Muscle layer of duodenum (tissue), 2 donors: ENCODE results near the gene POLA2.
A peak's percentile ranks its signal among the peaks of the same experiment; 100 is the strongest.

ENCODE experiments used
- H3K27ac ChIP-seq: one replicate; pipeline ENCODE4 v1.7.0; 2013; ENCODE audit warnings: mild to moderate bottlenecking, low read length
- H3K27me3 ChIP-seq: one replicate; pipeline ENCODE4 v1.7.0; 2013; ENCODE audit warnings: low read depth, mild to moderate bottlenecking, control low read depth, low read length
- H3K36me3 ChIP-seq, 2 donors: one replicate each; pipeline ENCODE4 v1.7.0; 2013; ENCODE audit warnings: low read length in 2 of 2, control low read depth in 1 of 2, mild to moderate bottlenecking in 1 of 2; ENCODE audit not compliant: insufficient read depth in 2 of 2, control insufficient read depth in 1 of 2
- H3K4me1 ChIP-seq, 2 donors: one replicate each; pipeline ENCODE4 v1.7.0; 2013; ENCODE audit warnings: low read length in 2 of 2, mild to moderate bottlenecking in 2 of 2, control low read depth in 1 of 2, moderate library complexity in 1 of 2; ENCODE audit not compliant: insufficient read depth in 2 of 2, control insufficient read depth in 1 of 2
- H3K4me3 ChIP-seq, 2 donors: one replicate each; pipeline ENCODE4 v1.7.0; 2013; ENCODE audit warnings: low read length in 2 of 2, low read depth in 1 of 2, mild to moderate bottlenecking in 1 of 2
- H3K9me3 ChIP-seq, 2 donors: one replicate each; pipeline ENCODE4 v1.7.0; 2013; ENCODE audit warnings: low read length in 2 of 2, control low read depth in 1 of 2, mild to moderate bottlenecking in 1 of 2; ENCODE audit not compliant: control insufficient read depth in 1 of 2
- donor health status: healthy.

POLA2 gene

GRCh38 chr11:65274735-65275682 is 13.2 kb downstream of the POLA2 start:
- Histone ChIP-seq H3K9me3 (no peaks in the 10 kb centered on the region), H3K4me3 (no peak overlapping the region), H3K4me1 (no peaks in the 10 kb centered on the region), H3K27ac (peak overlapping the region; percentile 10), H3K27me3 (no peaks in the 10 kb centered on the region), H3K36me3 (peaks cover 0 to 5% of the 10 kb centered on the region in 2 donors)

DNA sequence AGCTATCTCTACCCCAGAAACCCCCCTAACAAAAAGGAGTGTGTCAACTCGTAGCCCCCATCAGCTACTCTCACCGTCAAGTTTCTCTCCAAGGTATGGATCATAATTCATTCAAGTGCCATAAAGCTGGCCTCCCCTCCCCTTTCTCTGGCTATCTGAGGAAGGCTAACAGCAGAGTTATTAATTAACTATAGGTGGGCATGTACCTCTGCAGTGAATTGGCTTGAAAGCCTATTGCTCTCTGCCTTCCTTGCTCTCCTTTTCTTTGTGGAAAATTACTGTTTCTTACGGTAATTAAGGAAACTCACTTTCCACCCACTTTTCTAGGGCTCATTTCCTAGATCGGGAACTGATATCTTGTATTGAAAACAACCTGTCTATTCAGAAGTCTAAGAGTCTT is 14.1 kb downstream of the POLA2 start:
- Histone ChIP-seq H3K27me3 (no peaks in the 10 kb centered on the region), H3K4me1 (no peaks in the 10 kb centered on the region), H3K4me3 (no peak overlapping the region)

DNA sequence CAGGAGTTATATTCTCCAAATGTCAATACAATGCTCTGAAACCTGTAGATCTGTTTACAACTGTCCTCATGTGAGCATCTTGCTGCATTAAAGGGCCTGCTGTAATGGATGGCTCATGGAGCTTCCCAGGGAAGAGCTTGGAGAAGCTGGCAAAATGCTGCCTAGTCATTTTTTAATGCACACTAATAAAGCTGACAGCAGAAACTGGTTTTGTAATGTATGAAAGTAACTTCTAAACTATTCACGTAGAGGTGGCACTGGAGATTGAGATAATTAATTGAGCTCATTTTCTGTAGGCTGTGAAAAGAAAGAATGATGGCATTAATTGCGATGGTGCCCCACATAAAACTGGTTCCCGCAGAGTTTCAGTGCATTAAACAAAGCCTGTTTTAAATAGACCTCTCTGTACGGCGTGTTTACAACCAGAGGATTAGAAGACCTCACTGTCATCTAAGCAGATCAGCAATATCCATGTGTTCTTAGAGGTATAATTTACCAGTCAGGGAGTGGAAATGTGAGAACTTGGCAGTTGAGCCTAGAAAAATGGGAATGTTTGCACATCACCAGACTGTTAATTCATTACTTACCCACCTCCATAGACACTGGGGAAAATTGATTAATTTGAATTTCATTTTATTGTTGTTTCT is 16.0 kb downstream of the POLA2 start:
- H3K4me3 ChIP-seq: no peak overlapping the region
- no peaks in the 10 kb centered on the region for H3K9me3 ChIP-seq
- H3K4me1 ChIP-seq: no peaks in the 10 kb centered on the region
- H3K27ac ChIP-seq: no peak overlapping the region
- H3K36me3 ChIP-seq: peaks cover 20 to 23% of the 10 kb centered on the region in 2 donors
- no peaks in the 10 kb centered on the region for H3K27me3 ChIP-seq

More for the DNA sequence above, 14.1 kb downstream of the POLA2 start:
- Histone ChIP-seq H3K9me3 (no peaks in the 10 kb centered on the region), H3K36me3 (peaks cover 2 to 5% of the 10 kb centered on the region in 2 donors), H3K27ac (peak overlapping the region; percentile 10)

DNA sequence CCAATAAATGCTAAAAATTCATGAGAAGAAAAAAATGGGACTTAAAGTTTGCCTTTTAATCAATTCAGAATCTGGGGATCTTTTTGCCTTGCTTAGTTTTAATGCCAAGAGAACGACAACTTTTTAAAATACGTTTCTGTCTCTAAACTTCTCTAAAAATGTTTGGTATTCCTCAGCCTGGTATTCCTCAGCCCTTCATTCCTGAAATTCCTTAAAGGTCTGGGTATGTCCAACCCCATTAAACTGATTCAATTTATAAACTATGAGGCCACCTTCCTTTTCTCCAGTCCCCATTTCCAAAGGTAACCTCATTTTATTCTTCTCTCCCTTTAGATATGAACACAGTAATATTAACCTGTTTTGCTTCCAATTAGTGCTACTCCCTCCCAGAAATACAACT is 16.6 kb downstream of the POLA2 start:
- Histone ChIP-seq H3K4me1 (no peaks in the 10 kb centered on the region), H3K9me3 (no peaks in the 10 kb centered on the region), H3K27me3 (no peaks in the 10 kb centered on the region), H3K27ac (no peak overlapping the region), H3K4me3 (no peak overlapping the region), H3K36me3 (peaks cover 21 to 23% of the 10 kb centered on the region in 2 donors)

DNA sequence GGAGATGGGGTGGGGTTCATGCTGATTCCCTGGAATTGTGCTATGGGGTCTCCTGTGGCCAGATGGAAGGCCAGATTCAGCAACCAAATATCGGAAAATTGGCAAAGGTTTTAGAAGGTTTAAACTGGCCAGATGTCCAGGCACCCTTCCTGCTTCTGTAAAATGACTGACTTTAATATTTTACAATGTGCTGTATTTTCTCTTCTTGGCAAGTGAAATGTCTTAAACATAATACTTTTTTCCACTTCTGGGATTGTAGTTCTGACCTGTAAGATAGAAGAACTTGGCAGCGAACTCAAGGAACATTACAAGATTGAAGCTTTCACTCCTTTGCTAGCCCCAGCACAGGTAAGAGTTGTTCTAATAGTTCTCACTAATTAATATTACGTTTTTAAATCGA is 17.5 kb downstream of the POLA2 start:
- no peak overlapping the region for H3K4me3 ChIP-seq
- no peaks in the 10 kb centered on the region for H3K4me1 ChIP-seq
- H3K27ac ChIP-seq: peak overlapping the region; percentile 37
- H3K36me3 ChIP-seq: peaks cover 21 to 23% of the 10 kb centered on the region in 2 donors
- no peaks in the 10 kb centered on the region for H3K27me3 ChIP-seq
- H3K9me3 ChIP-seq: no peaks in the 10 kb centered on the region

- H3K27me3 ChIP-seq: no peaks in the 10 kb centered on the region
- no peaks in the 10 kb centered on the region for H3K9me3 ChIP-seq
- H3K27ac ChIP-seq: peak overlapping the region; percentile 37
- H3K36me3 ChIP-seq: peaks cover 21 to 23% of the 10 kb centered on the region in 2 donors
- no peak overlapping the region for H3K4me3 ChIP-seq
- no peaks in the 10 kb centered on the region for H3K4me1 ChIP-seq
Observed at GRCh38 chr11:65279741-65280440, 18.1 kb downstream of the POLA2 start.

- Histone ChIP-seq H3K4me1 (no peaks in the 10 kb centered on the region), H3K4me3 (no peak overlapping the region), H3K27ac (peak overlapping the region; percentile 37), H3K27me3 (no peaks in the 10 kb centered on the region), H3K9me3 (no peaks in the 10 kb centered on the region), H3K36me3 (peaks cover 21 to 23% of the 10 kb centered on the region in 2 donors)
Observed at GRCh38 chr11:65280646-65281045, 18.9 kb downstream of the POLA2 start.

GRCh38 chr11:65286686-65287085 is 24.9 kb downstream of the POLA2 start:
- Histone ChIP-seq H3K9me3 (no peaks in the 10 kb centered on the region), H3K36me3 (peaks cover 16 to 17% of the 10 kb centered on the region in 2 donors), H3K27me3 (no peaks in the 10 kb centered on the region), H3K4me3 (no peak overlapping the region), H3K27ac (no peak overlapping the region), H3K4me1 (peaks cover 11 to 27% of the 10 kb centered on the region in 2 donors)

GRCh38 chr11:65287601-65288000 is 25.8 kb downstream of the POLA2 start:
- Histone ChIP-seq H3K36me3 (peaks cover 6 to 8% of the 10 kb centered on the region in 2 donors), H3K27me3 (no peaks in the 10 kb centered on the region), H3K4me1 (peaks cover 14 to 31% of the 10 kb centered on the region in 2 donors), H3K9me3 (no peaks in the 10 kb centered on the region), H3K27ac (no peak overlapping the region), H3K4me3 (no peak overlapping the region)

DNA sequence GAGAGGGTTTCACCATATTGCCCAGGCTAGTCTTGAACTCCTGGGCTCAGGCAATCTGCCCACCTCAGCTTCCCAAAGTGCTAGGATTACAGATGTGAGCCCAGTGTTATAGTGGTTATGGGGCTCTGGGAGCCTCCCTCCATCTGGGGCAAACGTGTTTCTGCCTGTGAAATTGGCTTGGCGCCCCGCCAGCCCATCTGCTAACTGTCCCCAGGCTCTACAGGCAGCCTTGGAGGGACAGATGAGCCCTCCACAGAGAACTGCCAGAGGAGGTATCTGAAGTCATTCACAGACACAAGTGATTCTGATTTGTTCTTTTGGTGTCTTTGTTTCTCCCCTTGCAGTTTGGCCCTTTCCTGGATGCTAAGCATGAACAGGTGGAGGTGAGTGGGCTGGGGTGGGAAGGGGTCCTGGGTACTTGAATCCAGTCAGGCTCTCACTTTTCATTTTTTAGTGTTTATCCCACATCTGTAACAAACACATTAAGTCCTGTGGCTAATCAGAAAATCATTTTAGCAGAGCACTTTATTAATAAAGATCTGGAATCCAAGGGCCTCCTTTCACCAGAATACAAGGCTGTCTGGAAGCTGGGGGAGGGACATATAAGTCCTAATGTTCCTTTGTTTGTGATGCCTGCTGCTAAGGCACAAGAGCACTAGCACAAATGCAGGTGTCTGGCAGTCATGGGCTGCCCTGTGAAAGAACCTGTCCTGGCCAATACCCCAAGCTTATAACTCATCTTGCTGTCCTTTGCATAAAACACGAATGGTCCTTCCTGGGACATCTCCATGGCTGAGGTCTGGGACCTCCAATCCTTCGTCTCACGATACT is 27.2 kb downstream of the POLA2 start:
- Histone ChIP-seq H3K4me3 (no peak overlapping the region), H3K36me3 (peaks cover 4 to 7% of the 10 kb centered on the region in 2 donors), H3K9me3 (no peaks in the 10 kb centered on the region), H3K27ac (no peak overlapping the region), H3K27me3 (no peaks in the 10 kb centered on the region), H3K4me1 (peaks cover 15 to 35% of the 10 kb centered on the region in 2 donors)
